ACC112 (cell line): ENCODE measurements around the gene GATAD2A.
A peak's percentile ranks its signal among the peaks of the same experiment; 100 is the strongest.

ENCODE experiments used
- H2AFZ ChIP-seq: fragments of 200-600 bp; sonication (generic); one replicate; pipeline ENCODE4 v1.6.0; 2017; ENCODE audit warnings: antibody characterized with exemption, low read length; ENCODE audit not compliant: unreplicated experiment
- H3K27ac ChIP-seq: fragments of 200-600 bp; sonication (generic); 2 replicates; pipeline ENCODE4 v1.5.1; 2014; ENCODE audit warnings: low read depth, mild to moderate bottlenecking, antibody characterized with exemption, low read length, moderate library complexity
- H3K27me3 ChIP-seq: fragments of 200-600 bp; sonication (generic); 2 replicates; pipeline ENCODE4 v1.6.1; 2014; ENCODE audit warnings: mild to moderate bottlenecking, antibody characterized with exemption, low read length, moderate library complexity, mixed read lengths; ENCODE audit not compliant: insufficient read depth
- H3K36me3 ChIP-seq: fragments of 200-600 bp; sonication (generic); 2 replicates; pipeline ENCODE4 v1.6.1; 2016; ENCODE audit warnings: mild to moderate bottlenecking, antibody characterized with exemption, low read length, moderate library complexity, mixed read lengths; ENCODE audit not compliant: insufficient read depth
- H3K4me1 ChIP-seq: fragments of 200-600 bp; sonication (generic); one replicate; pipeline ENCODE4 v1.6.1; 2016; ENCODE audit warnings: low read length, mixed read lengths; ENCODE audit not compliant: insufficient read depth, unreplicated experiment, control insufficient read depth
- H3K4me3 ChIP-seq: fragments of 200-600 bp; sonication (generic); 2 replicates; pipeline ENCODE4 v1.5.1; 2014; ENCODE audit warnings: mild to moderate bottlenecking, low read depth, low read length
- H3K79me2 ChIP-seq: fragments of 200-600 bp; sonication (generic); one replicate; pipeline ENCODE4 v1.6.0; 2016; ENCODE audit warnings: low read length; ENCODE audit not compliant: control insufficient read depth, unreplicated experiment, insufficient read depth

Gene GATAD2A

DNA sequence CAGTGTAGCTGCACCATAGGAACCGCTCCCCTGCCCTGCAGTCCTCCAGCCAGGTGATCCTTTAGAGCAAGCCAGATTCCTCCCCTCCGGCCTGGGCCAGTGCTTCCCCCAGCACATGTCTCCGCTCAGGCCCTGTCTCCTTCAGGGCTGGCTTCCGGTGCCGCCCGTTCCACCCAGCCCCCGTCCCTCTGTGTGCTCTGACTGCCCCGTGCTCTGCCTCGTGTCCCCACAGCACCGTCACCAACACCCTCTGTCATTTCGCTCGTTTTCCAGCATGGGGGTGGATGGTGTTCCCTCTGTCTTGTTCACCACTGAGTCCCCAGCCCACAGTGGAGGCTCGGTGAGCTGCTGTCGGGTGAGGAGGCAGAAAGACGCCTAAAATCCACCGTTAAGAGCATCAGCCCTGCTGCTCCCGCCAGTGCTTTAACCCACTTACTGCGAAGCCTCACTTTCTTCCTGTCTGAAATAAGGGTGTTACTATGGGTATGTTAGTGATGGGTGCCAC, 55.3 kb downstream of the GATAD2A start:
- Histone ChIP-seq H3K36me3 (peaks cover 3% of the 10 kb centered on the region; the same call in 1 of the 2 replicates), H2AFZ (no peak overlapping the region), H3K4me3 (no peak overlapping the region), H3K79me2 (peaks cover 85% of the 10 kb centered on the region), H3K4me1 (peaks cover 68% of the 10 kb centered on the region), H3K27me3 (no peaks in the 10 kb centered on the region), H3K27ac (peak overlapping the region; percentile 91)

GRCh38 chr19:19461306-19461670, 55.8 kb downstream of the GATAD2A start:
- Histone ChIP-seq H3K79me2 (peaks cover 83% of the 10 kb centered on the region), H3K27me3 (no peaks in the 10 kb centered on the region), H3K27ac (peak overlapping the region; percentile 91), H3K36me3 (peaks cover 8% of the 10 kb centered on the region; the same call in 1 of the 2 replicates), H2AFZ (no peak overlapping the region), H3K4me3 (no peak overlapping the region), H3K4me1 (peaks cover 68% of the 10 kb centered on the region)

DNA sequence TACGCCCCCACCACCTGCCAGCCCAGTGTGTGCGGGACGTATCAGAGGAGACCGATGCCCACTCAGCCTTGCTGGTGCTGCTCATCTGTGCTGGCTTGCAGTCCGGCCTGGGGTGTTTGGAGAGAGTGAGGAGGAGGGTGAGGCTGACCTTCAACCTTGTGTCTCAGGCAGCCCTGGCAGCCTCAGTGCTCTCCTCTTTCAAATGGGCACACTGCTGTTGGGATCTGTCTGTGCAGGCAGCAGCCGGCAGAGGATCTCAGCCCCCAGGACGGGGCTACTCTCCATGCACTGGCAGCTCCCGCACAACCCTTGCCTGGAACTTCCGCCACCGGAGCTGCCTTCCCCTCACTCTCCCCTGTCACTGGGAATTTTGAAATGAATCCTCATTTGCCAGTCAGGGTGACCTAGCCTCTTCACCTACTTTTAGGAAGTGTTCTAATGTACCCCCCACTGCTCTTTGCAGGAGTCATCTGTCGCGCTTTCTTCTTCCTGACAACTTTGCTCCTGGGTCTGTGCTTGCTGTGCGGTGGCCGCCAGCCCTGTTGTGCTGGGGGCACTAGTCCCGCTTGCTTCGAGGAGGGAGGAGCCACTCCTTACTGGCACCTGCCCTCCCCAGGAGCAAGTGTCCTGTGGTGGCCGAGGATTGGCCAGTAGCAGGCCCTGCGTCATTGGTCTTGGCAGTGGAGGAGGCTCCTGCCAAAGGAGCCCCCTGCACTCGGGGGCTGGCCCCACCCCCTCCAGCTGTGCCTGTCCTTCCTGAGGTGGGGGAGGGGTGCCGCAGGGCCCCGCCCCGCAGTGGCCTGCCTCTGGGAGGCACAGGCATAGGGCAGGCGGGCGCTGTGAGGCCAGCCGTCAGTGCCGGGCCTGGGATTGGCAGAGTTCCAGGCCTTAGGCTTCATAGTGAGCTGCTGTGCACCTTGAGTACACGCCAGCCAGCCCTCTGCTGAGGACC, 56.5 kb downstream of the GATAD2A start:
- Histone ChIP-seq H3K79me2 (peaks cover 77% of the 10 kb centered on the region), H3K4me3 (no peak overlapping the region), H3K27me3 (no peaks in the 10 kb centered on the region), H3K36me3 (peaks cover 14% of the 10 kb centered on the region; the same call in 1 of the 2 replicates), H3K27ac (peak overlapping the region; percentile 91; the same call in 1 of the 2 replicates), H2AFZ (no peak overlapping the region), H3K4me1 (peaks cover 68% of the 10 kb centered on the region)

DNA sequence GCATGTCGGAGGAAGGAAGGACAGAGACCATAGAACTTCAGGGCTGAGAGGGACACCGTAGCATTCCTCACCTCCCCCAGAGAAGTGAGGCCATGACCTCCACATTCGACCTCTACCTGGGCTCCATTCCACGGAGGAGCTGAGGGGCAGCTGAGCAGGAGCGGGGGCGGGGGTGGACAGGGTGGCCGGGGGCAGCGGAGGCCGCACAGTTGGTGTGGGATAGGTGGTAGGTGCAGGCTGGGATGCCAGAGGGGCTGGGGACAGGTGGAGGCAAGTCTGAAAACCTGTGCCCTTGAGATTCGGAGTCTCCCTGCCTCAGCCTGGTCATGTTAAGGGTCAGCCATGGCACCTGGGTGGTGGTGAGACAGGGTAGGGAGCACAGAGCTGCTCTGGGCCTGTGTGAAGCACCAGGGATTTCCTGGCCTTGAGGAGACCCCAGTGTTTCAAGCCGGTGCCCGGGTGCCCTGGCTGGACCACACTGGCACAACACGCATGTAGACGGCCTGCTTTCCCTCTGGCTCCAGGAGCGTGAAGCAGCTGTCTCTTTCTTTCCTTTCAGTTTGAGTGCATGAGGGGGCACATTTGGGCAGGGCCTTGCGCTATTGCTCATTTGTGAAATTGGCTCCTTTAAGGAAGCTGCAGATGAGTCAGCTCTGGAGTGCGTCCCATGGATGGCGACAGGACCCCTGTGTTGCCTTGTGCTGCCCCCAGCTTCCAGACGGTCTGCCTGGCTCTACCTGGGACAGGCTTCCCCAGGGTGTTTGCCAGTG, 58.1 kb downstream of the GATAD2A start:
- Histone ChIP-seq H3K36me3 (peaks cover 28% of the 10 kb centered on the region), H3K4me1 (peaks cover 59% of the 10 kb centered on the region), H2AFZ (no peak overlapping the region), H3K27ac (peak overlapping the region; percentile 72), H3K79me2 (peaks cover 73% of the 10 kb centered on the region), H3K4me3 (peak overlapping the region; percentile 11), H3K27me3 (no peaks in the 10 kb centered on the region)

GRCh38 chr19:19464339-19465098, 59.0 kb downstream of the GATAD2A start:
- peaks cover 34% of the 10 kb centered on the region for H3K36me3 ChIP-seq
- H3K27ac ChIP-seq = peak overlapping the region; percentile 72
- H3K27me3 ChIP-seq = no peaks in the 10 kb centered on the region
- H3K4me3 ChIP-seq = peak overlapping the region; percentile 11; the same call in 1 of the 2 replicates
- H3K4me1 ChIP-seq = peaks cover 50% of the 10 kb centered on the region
- peaks cover 67% of the 10 kb centered on the region for H3K79me2 ChIP-seq
- H2AFZ ChIP-seq = no peak overlapping the region

GRCh38 chr19:19465436-19466070, 60.1 kb downstream of the GATAD2A start:
- H3K27ac ChIP-seq = no peak overlapping the region
- peaks cover 34% of the 10 kb centered on the region for H3K36me3 ChIP-seq
- H3K4me3 ChIP-seq = no peak overlapping the region
- no peak overlapping the region for H2AFZ ChIP-seq
- H3K27me3 ChIP-seq = no peaks in the 10 kb centered on the region
- peaks cover 58% of the 10 kb centered on the region for H3K79me2 ChIP-seq
- H3K4me1 ChIP-seq = peaks cover 39% of the 10 kb centered on the region

DNA sequence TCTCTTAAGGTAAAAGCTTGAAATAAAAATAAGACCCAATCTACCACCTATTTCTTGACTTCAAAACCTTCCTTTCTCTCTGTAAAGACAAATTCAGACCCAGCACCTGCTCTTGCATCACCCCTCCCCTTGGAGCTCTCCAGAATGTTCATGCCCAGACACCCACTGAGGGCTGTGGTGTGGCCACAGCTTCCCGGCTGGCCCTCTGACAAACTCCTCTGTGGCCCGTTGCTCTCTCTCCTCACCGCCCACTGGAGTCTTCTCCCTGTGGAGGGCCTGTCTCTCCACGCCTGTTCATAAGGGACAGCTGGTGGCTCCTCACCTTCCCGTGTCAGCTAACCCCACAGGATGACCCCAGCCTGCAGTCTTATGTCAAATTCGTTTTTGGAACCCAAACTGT, 60.7 kb downstream of the GATAD2A start:
- H3K27ac ChIP-seq = no peak overlapping the region
- peaks cover 55% of the 10 kb centered on the region for H3K79me2 ChIP-seq
- H3K36me3 ChIP-seq = peaks cover 34% of the 10 kb centered on the region
- no peak overlapping the region for H3K4me3 ChIP-seq
- no peak overlapping the region for H2AFZ ChIP-seq
- H3K27me3 ChIP-seq = no peaks in the 10 kb centered on the region
- peaks cover 33% of the 10 kb centered on the region for H3K4me1 ChIP-seq

GRCh38 chr19:19468424-19469050, 63.1 kb downstream of the GATAD2A start:
- H3K79me2 ChIP-seq = peaks cover 43% of the 10 kb centered on the region
- no peaks in the 10 kb centered on the region for H3K27me3 ChIP-seq

GRCh38 chr19:19470579-19470978, 65.1 kb downstream of the GATAD2A start:
- Histone ChIP-seq H3K4me3 (no peak overlapping the region), H3K79me2 (peaks cover 27% of the 10 kb centered on the region), H3K27me3 (no peaks in the 10 kb centered on the region), H3K4me1 (no peaks in the 10 kb centered on the region), H2AFZ (no peak overlapping the region), H3K27ac (no peak overlapping the region), H3K36me3 (peaks cover 33% of the 10 kb centered on the region)

More at GRCh38 chr19:19468424-19469050, 63.1 kb downstream of the GATAD2A start:
- peaks cover 34% of the 10 kb centered on the region for H3K36me3 ChIP-seq
- H3K4me3 ChIP-seq = no peak overlapping the region
- peaks cover 10% of the 10 kb centered on the region for H3K4me1 ChIP-seq
- H2AFZ ChIP-seq = no peak overlapping the region
- H3K27ac ChIP-seq = no peak overlapping the region
